HG03520 (cell line): ENCODE results near the gene PRKACA.

Experiments used
- ATAC-seq: cut with Tn5 transposase; IDR thresholded peaks from one replicate; pipeline ENCODE4 v1.9.1; 2021; ENCODE audit warnings: mild to moderate bottlenecking, moderate library complexity; ENCODE audit not compliant: unreplicated experiment

PRKACA gene

GRCh38 chr19:14118165-14119051, 846 bp upstream of the PRKACA start:
- peak; percentile 19 for ATAC-seq

GRCh38 chr19:14116918-14117578, 514 bp downstream of the PRKACA start:
- ATAC-seq = no peak

- no peak for ATAC-seq
Observed at GRCh38 chr19:14116525-14116917, 1.0 kb downstream of the PRKACA start.

- ATAC-seq = no peak
Observed at GRCh38 chr19:14115756-14116155, 1.8 kb downstream of the PRKACA start.

DNA sequence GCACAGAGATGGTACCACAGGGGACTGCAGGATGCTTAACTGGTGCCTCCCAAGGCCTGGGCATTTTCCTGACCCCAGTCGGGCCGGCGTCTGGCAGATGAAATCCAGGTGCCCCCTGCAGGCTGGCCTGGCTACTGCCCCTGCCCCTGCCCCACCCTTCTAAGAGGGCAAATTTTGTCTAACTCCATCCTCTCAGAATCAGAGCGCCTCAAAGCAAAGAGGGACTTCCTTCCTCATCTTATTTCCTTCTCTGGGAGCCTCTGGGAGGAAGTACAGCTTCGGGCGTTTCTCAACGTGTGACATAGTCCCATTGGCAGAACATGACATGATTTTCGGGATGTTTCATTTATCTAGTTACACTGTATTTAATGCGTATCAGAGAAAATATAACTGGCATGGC, 2.7 kb downstream of the PRKACA start:
- ATAC-seq = no peak

DNA sequence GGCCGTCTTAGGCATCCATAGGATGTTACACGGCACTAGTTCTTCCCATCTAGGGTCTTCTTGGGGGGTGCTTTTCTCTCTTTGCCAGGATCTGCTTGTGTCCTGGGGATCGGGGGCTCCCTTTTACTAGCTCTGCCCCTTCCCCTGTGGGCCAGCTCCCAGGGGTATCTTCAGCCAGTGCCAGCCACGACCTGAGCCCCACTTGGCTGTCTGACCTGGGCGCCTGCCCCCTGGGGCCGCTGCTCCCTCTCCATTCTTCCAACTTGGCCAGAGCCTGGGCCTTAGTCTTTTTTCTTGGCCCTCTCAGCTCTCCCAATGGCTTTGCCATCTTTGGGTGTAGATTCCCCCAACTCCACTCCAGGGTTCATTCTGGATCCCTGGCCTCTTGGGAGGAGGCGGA, 3.1 kb downstream of the PRKACA start:
- ATAC-seq = no peak

GRCh38 chr19:14113762-14114414, 3.7 kb downstream of the PRKACA start:
- ATAC-seq = no peak

DNA sequence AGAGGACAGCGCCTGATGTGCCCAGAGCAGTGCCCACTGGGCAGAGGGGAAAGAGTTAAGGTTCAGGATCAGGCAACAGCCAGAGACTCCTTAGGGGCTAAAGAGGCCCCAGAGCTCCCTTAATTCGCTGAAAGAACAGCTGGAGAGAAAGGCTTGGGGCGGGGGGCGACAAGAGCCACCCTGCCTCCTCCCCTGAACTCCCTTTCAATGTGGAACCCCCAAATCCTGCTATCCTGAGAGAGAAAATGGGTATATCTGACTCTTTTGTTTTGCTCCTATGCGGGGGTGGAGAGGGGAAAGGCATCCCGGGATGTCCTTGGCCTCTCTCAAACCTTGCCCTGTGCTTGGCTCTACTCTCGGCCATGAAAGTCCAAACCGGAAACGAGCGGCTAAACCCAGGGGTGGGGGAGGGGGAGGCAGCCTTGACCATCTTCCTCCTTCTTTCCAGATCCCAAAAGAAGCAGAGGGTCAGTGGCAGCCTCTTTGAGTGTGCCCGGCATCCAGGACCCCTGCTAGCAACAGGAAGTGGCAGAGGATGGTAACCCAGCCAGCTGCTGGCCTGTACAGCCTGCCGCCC, 4.7 kb downstream of the PRKACA start:
- no peak for ATAC-seq

GRCh38 chr19:14112051-14112808, 5.3 kb downstream of the PRKACA start:
- no peak for ATAC-seq

GRCh38 chr19:14111486-14111885, 6.1 kb downstream of the PRKACA start:
- ATAC-seq = no peak

DNA sequence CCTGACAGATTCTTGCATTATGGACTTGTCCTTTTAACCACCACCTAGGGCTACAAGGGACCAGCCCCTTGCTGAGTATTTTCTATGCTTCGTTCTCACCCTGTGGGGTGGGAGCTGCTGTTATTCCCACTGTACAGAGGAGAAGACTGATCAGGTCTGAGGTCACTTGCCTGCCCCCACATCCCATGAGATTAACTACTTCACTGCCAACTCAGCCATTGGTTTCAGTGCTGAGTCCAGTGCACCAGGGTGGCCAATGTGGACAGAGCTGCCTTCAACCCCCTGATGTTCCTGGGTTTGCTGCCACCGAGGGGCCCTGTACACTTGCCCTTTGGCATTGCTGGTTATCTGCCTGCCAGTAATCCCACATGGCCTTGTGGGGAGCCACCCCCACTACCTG, 6.9 kb downstream of the PRKACA start:
- ATAC-seq = no peak

DNA sequence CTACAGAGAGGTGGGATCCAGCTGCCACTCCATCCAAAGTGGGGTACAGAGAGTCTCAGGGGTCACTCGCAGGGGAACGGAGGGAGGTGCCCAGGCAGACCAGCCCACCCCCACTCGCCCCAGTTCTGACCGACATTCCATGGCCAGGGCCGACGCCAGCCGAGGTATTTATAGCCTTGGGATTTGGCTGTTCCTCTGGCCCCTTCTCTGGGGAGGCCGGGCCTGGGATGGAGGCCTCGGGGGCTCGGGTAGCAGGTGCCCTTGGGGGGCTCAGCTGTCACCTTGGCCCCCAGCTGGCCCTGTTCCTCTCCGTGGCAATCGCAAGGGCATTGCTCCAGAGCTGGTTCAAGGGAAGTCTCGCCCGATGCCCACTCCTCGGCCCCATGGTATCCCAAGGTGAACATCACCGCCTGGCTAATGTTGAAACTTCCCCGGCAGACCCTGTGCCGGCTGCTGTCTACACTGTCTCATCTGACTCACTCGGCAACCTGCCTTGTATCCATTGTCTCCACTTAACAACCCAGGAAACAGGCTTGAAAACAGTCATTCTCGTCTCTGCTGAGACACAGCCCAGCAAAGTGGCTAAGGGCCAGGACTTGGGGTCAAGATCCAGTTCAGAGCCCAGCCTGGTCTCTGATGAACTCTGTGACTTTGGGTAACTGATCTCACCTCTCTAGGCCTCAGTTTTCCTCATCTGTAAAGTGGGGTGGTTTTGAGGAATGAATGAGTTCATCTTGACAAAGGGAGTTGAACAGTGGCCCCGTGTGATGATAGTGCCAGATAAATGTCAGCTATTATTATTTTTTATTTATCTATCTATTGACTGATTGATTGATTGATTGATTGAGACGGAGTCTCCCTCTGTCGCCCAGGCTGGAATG, 9.7 kb downstream of the PRKACA start:
- ATAC-seq = no peak

- ATAC-seq = no peak
Observed at GRCh38 chr19:14106840-14107239, 10.7 kb downstream of the PRKACA start.

- no peak for ATAC-seq
Observed at GRCh38 chr19:14105680-14106079, 11.9 kb downstream of the PRKACA start.

DNA sequence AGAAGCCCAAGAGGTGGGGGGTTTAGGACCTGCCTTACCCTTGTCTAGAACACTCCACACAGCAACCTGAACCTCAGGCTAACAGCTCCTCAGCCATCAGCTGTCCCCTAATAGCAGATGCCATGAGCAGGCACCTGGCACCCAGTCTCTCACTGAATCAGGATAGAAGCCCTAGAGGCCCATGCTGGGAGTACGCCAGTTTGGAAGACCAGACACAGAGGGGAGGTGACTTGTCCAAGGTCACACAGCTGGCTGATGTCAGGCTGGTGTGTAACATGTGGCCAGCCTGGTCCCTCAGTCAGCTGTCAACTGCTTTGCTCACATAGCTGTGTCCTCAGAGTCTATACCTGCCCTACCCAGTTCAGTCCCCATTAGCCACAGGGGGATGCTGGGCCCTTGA, 14.3 kb downstream of the PRKACA start:
- ATAC-seq = no peak

DNA sequence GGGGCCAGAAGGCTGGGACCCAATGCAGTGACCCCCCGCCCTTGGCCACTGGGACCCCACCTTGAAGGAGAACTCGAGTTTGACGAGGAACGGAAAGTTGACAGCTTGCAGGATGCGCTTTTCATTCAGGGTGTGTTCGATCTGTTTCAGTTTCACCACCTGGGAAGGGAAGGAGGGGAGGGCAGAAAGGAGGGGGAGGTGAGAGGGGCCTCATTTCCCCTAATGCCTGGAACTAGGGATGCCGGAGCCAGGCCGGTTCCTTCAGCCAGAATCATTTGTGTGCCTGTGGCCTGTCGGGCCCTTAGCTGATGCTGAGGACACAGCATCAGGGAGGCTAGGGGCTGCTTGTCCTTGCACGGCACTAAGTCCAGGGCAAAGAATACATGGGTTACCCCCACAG, 14.8 kb downstream of the PRKACA start:
- ATAC-seq = no peak

GRCh38 chr19:14102102-14102696, 15.4 kb downstream of the PRKACA start:
- ATAC-seq = no peak

DNA sequence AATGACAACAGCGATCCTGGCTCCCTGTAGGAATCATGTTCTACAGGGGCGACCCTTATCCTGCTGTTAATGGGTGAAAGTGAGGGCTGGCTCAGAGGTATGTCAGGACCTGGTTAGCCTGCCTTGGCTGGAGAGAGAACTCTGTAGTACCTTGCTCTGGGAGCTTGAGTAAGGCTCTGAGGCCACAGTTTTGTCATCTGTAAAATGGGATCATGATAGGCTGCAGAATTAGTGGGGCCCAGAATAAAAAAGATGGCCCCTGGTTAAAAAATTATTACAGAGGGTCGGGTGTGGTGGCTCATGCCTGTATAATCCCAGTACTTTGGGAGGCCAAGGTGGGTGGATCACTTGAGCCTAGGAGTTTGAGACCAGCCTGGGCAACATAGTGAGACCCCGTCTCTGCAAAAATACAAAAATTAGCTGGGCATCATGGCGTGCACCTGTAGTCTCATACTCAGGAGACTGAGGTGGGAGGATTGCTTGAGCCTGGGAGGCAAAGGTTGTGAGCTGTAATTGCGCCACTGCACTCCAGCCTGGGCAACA, 16.5 kb downstream of the PRKACA start:
- ATAC-seq = no peak

DNA sequence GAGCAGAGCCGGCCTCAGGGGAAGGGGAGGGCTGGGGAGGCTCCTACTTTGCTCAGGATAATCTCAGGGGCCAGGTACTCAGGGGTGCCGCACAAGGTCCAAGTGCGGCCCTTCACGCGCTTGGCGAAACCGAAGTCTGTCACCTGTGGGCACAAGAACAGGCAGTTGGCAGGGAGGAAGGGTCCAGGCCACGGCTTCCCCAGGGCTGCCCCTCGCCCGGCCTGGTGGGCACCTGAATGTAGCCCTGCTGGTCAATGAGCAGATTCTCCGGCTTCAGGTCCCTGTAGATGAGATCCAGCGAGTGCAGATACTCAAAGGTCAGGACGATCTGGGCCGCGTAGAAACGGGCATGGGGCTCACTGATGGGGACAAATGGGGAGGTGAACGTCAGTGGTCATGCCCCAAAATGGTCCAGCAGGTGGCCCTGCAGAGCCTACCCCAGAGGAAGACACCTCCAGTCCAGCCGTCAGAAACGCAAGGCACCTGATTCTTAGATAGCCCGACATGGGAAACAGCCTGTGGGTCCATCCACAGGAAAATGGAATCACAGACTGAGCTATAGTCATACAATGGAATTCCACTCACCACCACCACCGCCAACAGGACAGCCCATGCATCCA, 19.9 kb downstream of the PRKACA start:
- ATAC-seq = no peak
